Loucy (cell line): ENCODE data around the gene PFDN1.

ENCODE experiments used
- EZH2phosphoT487 ChIP-seq: fragments of 200-600 bp; IDR thresholded peaks from 2 replicates; pipeline ENCODE4 v1.6.1; 2018; ENCODE audit warnings: antibody characterized with exemption, mild to moderate bottlenecking, moderate library complexity, borderline replicate concordance
- TF ChIP-seq, protein P1 (sequence below): fragments of 200-600 bp; sonication (generic); conservative IDR thresholded peaks from 2 replicates; pipeline ENCODE4 v1.5.1; 2014; ENCODE audit warnings: mild to moderate bottlenecking, antibody characterized with exemption, low read length

DNA sequence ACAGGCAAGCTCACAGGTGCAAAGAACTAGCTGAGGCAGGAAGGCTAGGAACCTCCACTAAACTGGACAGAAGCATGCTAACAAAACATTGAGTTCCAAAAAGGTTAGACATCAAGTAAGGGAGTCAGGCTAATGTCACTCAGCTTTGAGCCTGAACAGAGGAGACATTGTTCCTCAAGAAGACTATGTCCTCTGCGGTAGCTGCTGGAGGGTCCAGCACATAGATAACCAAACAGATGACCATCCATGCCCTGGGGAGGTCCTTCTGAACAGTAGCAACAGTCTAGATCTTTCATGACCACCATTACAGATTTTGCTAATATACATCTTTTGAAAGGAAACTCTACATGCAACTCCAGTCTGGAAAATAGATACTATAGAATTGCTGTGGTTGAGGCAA is 70.2 kb downstream of the PFDN1 start:
- TF ChIP-seq, protein P1, sequence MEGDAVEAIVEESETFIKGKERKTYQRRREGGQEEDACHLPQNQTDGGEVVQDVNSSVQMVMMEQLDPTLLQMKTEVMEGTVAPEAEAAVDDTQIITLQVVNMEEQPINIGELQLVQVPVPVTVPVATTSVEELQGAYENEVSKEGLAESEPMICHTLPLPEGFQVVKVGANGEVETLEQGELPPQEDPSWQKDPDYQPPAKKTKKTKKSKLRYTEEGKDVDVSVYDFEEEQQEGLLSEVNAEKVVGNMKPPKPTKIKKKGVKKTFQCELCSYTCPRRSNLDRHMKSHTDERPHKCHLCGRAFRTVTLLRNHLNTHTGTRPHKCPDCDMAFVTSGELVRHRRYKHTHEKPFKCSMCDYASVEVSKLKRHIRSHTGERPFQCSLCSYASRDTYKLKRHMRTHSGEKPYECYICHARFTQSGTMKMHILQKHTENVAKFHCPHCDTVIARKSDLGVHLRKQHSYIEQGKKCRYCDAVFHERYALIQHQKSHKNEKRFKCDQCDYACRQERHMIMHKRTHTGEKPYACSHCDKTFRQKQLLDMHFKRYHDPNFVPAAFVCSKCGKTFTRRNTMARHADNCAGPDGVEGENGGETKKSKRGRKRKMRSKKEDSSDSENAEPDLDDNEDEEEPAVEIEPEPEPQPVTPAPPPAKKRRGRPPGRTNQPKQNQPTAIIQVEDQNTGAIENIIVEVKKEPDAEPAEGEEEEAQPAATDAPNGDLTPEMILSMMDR: no peak
- no peak for TF ChIP-seq EZH2phosphoT487
